Putamen (tissue), 1 donor: ENCODE data around the gene TULP4.
"Not testable (repeated sequence)": the region's sequence is repeated elsewhere in the genome, so short reads cannot be mapped to it uniquely, and the experiment has no call there.

Source experiments
- DNase-seq: peaks from one replicate; pipeline ENCODE4 v3.0.0-alpha.2; 2016; ENCODE audit warnings: low spot score

Gene TULP4

DNA sequence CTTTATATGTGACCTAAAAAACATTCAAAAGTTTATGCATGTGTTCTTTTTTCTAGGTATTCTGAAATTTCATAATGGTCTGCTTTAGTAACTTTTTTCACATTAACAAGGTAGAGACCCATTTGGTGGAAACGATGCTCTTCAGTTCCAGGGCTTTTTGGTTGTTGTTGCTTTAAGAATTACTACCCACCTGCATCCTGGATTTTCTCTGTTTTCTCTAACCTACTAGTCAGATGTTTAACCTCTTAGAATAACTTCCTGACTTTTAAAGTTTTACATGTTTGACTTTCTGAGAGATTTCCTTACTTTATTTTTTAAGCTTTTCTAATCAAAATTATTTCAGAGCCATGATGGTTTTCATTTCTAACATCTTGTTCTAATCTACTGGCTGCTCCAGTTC is 14.9 kb downstream of the TULP4 start:
- DNase-seq = no peak

DNA sequence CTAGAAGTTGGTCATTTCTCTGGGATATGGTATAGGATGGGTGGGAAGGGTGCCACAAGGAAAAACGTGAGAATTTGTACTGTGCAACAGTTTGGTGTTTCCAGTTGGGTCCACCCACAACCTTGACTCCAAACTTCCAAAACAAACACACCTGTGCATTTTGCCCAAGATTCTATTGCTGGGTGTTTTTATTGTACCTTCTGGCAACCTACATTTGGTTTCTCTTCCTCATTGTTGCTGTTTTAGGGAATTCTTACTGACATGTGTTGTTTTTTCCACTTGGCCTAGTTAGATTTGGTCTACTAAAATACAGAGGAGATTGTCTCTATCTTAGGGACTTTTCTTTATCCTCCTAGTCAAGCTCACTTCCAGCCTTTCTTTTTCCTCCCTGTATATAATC is 16.7 kb downstream of the TULP4 start:
- no peak for DNase-seq

DNA sequence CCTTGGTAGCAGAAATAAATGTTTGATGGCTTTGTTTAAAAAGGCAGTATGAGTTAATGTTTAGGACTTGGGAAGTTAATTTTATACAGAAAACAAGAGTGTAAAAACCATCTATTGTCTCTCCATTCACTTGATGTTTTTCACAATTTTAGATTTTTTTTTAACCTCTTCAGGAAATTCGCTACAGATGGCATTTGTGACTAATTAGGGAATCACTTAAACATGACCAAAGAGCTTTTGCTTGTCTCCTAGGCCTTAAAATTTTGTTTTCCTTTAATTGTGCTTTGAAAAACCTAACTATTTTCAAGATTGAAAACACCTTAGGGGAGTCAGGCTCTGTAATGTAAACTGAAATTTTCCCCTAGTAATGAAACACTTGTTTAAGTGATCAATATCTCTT is 17.3 kb downstream of the TULP4 start:
- no peak for DNase-seq

DNA sequence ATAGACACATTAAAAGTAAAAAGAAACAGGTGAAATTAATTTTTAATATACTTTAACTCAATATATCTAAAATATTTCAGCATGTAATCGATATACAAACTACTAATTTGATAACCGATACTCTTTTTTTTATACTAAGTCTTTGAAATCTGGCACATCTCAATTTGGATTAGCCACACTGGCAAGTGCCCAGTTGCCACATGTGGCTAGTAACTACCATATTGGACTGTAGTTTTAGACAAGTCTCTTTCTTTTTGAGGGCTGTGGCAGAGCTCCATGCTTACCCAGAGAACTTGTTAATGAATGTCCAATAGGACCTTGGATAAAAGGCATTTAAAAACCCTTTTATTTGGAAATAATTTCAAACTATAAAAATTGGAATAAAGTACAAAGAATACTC is 17.8 kb downstream of the TULP4 start:
- DNase-seq = no peak

DNA sequence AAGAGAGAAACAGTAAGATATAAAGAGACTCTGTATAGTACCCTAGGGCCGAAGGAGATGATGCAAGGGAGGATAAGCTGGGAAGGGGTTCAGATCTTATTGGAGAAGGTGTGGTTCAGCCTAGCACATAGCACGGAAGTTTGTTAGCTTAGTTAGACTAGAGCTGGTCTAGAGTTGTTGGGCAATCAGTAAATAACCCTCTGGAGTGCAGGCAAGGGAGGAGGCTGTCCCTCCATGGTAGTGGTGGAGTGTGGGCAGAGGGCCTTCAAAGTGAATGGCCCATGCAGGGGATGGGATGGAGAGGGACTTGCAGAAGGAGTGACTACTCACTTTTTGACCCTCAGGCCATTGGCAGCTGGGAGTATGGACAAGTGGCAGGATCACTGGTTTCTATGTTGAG is 20.0 kb downstream of the TULP4 start:
- no peak for DNase-seq

DNA sequence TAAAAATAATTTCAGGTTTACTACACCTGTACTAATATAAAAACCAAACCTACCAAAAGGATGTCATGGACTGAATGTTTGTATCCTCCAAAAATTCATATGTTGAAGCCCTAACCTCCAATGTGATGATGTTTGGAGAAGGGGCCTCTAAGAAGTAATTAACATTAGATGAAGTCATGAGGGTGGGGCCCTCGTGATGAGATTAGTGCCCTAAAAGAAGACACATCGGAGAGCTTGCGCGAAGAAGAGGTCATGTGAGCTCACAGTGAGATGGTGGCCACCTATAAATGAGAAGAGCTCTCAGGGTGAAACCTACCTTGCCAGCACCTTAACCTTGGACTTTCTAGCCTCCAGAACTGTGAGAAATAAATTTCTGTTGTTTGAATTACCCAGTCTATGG is 20.8 kb downstream of the TULP4 start:
- no peak for DNase-seq

DNA sequence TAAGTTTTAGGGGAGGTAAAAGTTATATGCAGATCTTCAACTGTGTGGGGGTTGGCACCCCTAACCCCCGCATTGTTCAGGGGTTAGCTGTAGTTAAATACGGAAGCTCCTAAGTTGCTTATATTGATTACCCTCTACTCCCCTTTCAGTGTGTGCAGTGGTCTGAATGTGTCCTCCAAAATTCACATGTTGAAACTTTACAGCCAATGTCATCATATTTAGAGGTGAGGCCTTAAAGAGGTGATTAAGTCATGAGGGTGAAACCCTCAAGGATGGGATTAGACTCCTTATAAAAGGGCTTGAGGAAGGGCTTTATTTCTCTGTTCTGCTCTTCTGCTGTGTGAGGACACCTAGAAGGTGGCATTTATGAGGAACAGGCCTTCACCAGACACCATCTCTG is 22.3 kb downstream of the TULP4 start:
- no peak for DNase-seq

DNA sequence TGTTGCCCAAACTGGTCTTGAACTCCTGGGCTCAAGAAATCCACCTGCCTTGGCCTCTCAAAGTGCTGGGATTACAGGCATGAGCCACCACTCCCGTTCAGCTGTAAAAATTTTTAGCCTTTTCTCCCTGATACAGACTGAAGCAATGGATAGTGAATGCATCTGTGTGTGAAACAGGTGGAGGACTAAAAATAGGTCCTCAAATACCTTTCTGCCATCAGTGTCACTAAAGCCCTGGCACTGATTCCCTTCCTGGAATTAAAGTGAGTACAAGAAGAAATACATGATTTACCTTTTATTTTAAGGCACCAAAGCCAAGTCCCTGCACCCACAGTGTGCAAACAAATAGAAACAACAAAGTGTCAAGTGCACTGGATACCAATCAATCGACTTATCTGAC is 25.1 kb downstream of the TULP4 start:
- no peak for DNase-seq

DNA sequence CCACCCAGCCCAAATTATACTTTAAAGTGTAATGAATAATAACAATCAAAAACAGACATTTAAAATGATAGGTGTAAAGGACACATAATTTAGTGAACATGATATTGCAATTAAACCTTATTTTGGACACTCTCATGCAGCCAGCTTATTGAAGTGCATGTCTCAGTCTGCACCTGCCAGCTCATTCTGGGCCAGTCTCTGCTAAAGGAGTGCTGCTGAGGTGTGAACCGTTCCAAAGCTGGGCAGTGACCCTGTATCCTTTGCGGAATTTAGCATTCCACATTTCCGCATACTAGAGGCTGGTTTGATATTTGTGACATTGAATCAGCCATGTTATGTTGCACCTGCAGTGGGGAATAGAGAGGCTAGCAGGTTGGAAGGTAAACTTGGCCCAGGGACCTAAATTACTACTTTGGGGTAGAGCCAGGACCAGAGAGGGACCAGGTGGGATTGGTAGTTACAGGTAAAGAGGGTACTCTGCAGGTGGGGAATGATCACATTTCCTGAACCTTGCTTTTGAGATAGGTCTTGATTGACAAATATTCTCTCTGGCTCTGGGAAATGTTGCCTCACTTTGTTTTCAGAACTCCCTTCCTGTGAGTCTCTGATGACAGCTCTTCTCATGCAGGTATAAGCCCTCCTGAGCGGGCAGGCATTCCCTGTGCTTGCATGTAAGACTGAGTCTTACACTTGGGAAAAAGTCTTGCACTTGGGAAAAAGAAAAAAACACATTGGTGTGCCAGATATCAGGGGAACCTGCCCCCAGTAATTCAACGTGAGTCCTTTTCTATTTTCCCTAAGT is 26.2 kb downstream of the TULP4 start:
- DNase-seq = no peak

DNA sequence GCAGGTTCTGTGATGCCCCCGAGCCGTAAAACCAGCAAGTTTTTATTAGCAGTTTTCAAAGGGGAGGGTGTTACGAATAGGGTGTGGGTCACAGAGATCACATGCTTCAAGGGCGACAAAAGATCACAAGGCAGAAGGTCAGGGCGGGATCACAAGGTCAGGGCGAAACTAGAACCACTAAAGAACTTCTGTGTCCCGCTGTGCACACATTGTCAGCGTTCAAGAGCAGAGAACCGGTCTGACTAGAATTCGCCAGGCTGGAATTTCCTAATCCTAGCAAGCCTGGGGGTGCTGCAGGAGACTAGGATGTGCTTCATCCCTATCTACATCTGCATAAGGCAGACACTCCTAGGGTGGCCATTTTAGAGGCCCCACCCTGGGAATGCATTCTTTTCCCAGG is 26.9 kb downstream of the TULP4 start:
- DNase-seq = not testable (repeated sequence)

DNA sequence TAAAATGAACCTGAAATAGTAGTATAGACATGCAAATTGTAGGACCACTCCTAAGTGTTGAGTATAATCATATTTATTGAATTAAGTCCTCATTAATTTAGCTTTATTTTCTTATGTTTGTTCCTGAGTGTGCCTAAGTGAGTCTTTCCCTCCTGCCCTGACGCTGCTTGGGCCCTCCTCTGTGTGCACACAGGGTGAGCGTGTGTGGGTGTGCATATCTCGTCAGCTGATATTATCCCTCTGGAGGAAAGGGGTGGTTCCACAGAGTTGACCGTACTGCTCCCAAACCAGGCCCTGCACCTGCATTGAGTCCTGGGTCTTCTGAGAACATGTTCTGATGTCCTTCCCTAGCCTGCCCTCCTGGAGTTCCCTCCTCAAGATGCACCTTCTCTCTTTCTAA is 28.0 kb downstream of the TULP4 start:
- DNase-seq = no peak

DNA sequence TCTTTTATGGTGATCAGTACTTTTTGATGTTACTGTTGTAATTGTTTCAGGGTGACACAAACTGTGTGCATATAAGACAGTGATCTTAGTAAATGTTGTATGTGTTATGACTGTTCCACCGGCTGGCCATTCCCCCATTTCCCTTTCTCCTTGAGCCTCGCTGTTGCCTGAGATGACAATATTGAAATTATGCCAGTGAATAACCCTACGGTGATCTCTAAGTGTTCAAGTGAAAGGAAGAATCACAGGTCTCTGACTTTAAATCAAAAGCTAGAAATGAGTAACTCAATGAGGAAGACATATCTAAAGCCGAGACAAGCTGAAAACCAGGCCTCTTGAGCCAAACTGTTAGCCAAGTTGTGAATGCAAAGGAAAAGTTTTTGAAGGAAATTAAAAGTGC is 32.3 kb downstream of the TULP4 start:
- DNase-seq = no peak

DNA sequence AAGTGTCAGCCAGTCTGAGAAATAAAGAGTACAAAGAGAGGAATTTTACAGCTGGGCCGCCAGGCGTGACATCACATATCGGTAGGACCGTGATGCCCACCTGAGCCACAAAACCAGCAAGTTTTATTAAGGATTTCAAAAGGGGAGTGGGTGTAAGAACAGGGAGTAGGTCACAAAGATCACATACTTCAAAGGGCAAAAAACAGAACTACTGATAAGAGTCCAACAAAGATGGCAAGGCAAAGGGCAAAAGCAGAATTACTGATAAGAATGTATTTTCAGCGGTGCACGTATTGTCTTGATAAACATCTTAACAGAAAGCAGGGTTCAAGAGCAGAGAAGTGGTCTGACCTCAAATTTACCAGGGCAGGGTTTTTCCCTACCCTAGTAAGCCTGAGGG is 33.2 kb downstream of the TULP4 start:
- not testable (repeated sequence) for DNase-seq

DNA sequence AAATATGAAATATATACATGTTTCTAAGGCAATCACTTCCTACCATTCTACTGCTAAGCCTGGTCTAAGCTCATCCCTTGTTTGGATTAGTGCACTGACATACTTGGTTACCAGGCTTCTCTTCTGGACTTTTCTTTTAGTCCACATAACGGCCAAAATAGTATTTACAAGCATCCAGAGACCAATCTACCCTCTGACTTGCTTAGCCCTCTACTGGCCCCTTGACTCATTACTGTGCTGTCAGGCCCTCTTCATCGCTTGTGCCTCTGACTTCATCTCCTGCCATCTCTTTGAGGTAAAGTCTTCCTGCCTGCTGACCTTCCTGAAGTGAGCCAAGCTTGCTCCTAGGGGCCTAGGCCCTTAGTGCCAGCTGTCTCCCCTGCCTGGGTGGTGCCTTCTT is 35.1 kb downstream of the TULP4 start:
- no peak for DNase-seq

DNA sequence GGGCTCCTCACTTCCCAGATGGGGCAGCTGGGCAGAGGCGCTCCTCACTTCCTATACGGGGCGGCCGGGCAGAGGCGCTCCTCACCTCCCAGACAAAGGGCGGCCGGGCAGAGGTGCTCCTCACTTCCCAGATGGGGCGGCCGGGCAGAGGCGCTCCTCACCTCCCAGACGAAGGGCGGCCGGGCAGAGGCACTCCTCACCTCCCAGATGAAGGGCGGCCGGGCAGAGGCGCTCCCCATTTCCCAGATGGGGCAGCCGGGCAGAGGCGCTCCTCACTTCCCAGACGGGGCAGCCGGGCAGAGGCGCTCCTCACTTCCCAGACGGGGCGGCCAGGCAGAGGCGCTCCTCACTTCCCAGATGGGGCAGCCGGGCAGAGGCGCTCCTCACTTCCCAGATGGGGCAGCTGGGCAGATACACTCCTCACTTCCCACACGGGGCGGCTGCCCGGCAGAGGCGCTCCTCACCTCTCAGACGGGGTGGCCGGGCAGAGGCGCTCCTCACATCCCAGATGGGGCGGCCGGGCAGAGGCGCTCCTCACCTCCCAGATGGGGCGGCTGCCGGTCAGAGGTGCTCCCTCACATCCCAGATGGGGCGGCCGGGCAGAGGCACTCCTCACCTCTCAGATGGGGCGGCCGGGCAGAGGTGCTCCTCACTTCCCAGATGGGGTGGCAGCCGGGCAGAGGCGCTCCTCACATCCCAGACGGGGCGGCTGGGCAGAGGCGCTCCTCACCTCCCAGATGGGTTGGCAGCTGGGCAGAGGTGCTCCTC is 36.7 kb downstream of the TULP4 start:
- not testable (repeated sequence) for DNase-seq

DNA sequence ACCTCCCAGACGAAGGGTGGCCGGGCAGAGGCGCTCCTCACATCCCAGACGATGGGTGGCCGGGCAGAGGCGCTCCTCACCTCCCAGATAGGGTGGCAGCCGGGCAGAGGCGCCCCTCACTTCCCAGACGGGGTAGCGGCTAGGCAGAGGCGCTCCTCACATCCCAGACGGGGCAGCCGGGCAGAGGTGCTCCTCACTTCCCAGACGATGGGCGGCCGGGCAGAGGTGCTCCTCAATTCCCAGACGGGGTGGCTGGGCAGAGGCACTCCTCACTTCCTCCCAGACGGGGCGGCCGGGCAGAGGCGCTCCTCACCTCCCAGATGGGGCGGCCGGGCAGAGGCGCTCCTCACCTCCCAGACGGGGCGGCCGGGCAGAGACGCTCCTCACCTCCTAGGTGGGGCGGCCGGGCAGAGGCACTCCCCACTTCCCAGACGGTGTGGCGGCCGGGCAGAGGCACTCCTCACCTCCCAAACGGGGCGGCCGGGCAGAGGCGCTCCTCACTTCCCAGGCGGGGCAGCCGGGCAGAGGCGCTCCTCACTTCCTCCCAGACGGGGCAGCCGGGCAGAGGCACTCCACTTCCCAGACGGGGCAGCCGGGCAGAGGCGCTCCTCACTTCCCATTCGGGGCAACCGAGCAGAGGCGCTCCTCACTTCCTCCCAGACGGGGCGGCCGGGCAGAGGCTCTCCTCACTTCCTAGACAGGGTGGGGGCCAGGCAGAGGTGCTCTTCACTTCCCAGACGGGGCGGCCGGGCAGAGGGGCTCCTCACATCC is 37.4 kb downstream of the TULP4 start:
- DNase-seq = not testable (repeated sequence)

DNA sequence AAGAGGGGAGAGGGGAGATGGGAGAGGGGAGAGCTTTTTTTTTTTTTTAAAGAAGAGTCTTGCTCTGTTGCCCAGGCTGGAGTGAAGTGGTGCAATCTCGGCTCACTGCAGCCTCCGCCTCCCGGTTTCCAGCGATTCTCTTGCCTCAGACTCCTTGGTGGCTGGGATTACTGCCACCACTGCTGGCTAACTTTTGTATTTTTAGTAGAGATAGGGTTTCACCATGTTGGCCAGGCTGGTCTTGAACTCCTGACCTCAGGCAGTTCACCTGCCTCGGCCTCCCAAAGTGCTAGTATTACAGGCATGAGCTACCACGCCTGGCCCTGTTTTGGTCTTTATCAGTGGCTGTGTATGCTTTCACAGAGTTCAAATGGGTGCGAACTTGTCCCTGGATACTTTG is 38.5 kb downstream of the TULP4 start:
- not testable (repeated sequence) for DNase-seq

DNA sequence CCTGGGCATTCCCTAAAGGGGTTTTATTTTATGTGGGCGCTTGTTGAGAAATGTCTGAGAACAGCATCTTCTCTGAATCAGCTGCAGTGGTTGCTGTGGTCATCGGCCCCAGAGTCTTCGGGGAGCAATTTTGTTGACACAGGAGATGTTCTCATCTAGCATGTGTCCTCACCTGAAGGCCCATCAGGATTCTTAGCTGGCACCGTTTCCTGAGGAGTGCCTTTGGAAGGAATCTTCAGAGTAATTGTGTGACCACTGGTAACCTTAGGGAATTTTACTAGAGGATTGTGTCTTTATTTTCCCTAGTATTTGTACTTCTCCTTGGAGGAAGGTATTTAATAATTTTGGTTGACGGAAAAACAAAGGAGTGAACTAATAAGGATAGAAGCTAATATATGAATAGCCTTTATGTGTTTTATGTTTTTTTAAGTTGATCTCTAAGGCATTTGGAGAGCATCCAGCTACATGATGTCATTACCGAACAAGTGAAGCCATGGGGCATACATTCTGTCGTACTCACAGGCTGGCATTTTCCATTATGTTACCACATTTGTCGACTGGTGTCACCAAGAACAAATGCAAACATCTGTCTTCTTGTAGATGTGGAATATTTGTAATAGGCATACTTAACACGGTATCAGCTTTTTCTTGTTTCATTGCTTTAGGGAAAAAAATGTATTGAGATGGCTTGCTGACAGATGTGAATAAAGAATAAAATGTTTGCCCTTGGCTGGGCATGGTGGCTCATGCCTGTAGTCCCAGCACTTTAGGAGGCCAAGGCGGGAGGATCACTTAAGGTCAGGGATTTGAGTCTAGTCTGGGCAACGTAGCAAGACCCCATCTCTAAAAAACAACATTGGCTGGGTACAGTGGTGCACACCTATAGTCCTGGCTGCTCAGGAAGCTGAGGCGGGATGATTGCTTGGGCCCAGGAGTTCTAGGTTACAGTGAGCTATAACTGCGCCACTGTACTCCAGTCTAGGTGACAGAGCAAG is 41.9 kb downstream of the TULP4 start:
- DNase-seq = no peak

DNA sequence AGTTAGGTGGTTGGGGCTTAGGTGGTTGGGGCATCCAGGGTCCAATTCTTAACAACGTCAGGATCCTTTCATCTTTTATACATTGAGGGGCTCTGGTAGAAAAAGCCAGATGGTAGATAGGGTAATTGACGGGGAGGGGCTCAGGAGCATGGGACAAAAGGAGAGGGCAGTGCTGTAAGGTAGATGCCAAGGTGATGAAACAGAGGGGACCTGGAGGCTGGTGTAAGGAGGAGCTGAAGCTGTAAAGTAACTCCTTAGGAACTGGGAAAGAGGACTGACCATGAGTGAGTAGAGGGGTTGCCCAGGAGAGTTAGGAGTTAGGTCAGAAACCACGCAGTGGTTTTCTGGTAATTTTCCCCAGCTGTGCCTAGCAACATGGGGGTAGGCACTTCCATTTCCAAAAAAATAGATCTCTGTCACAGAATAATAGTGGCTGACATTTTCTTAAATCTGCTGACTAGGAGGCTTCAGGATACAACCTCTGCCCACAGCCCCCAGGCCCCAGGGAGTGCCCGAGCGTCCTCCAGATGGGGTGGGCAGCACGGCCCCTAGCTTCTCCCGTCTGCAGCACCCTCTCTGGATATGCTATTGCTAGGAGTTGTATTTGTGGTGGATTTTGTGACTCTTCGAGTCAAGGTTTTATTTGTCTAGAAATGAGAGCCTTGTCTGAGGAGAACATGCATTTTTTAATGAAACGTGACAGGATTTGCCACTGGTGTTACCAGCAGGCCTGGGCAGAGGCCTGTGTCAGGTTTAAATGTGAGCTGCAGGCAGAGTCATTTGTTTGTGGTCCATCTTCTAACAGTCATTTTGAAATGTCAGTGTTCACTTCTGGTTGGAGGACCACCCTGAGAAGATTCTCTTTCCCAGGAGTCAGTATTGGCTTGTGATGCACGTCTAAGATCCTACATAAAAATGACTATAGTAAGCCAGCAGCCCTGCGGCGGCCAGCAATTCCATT is 44.6 kb downstream of the TULP4 start:
- no peak for DNase-seq

DNA sequence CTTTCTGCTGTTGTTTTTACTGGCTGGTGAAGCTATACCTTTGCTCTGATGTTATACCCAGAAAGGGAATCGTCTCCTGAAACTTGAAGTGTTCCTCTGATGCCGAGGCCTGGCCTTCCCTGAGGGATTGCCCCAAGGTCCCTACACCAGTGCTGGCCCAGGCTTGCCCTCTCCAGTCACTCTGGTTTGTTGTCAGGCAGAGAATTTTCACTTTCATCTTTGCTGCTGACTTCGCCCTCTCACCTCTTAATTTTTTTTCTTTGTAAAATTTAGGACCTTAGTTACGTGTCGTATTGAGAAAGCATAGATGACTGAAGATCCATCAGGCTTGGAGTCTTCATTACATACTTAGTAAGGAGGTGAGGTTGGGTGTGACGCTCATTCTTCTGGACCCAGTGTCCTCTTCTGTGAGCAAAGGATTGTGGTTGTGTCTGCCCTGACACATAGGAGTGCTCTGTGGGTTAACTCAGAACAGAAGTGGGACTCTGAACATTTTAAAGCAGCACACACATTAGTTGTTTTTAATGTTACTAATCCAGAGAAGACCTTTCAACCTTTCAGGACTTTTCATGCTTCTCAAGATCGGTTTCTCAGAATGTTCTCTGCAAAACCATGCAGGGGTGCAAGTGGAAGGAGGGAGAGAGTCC is 45.4 kb downstream of the TULP4 start:
- no peak for DNase-seq
